ENCODE results near the gene CARD11. TPM values are rescaled to one million over a fixed set of nuclear protein-coding genes. Genes with fewer than 3 reads are reported as not detected.

Gene CARD11
- total RNA-seq, 1 experiment from 2014 or later: 0.82 TPM

DNA sequence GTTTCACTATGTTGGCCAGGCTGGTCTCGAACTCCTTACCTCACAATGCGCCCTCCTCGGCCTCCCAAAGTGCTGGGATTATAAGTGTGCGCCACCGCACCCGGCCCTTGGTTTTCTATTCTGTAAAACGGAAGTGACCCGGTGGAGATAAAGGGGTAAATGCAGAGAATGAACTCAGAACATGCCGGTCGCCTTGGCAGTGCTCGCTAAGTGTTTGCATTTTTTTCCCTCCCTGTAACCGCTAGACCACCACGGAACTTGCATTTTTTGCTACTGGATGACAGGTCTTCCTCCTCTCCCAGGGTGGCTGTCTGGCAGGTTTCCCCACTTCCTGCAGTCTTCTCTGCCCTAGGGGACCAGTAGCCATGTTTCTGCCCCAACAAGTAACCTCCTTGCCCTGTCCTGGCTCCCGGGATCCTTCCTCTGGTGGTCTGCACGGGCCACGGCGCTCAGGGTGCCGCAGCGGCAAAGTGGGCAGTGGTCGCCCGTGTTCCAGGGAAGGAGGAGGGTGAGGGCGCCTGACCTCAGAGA lies 180.8 kb downstream of the CARD11 start:
- Histone ChIP-seq H3K27ac (ENCODE audit: low read length) (peak overlapping the region; percentile 95), H3K4me3 (ENCODE audit: low read depth in 2 of 2, low read length in 2 of 2) (peak overlapping the region; percentile 5 to 44), H3K27me3 (ENCODE audit: control insufficient read depth, insufficient read depth, low read length) (no peaks in the 10 kb centered on the region), H3K36me3 (ENCODE audit: control insufficient read depth, insufficient read depth, low read length) (no peaks in the 10 kb centered on the region), H3K4me1 (ENCODE audit: control insufficient read depth, insufficient read depth, low read length) (peaks cover 35% of the 10 kb centered on the region), H3K9me3 (ENCODE audit: control insufficient read depth, insufficient read depth, low read depth, low read length) (no peaks in the 10 kb centered on the region)
- in situ Hi-C loops (cut with HindIII; ENCODE audit: low pct_unique_long_range_greater_than_20kb, low sequenced_read_pairs) (no loop called here), intact Hi-C loops (cut with micrococcal nuclease; ENCODE audit: unreplicated experiment) (no loop called here)
- DNase-seq (ENCODE audit: low read depth, low spot score) (no peak), ATAC-seq (peak; percentile 37)
- TSS peak; percentile 91 for BruUV-seq (replicated peaks)
- TF ChIP-seq SIN3A (IDR thresholded peaks at IDR 0.05; ENCODE audit: borderline replicate concordance, insufficient read depth, low read depth, low read length) (no peak), POLR2AphosphoS5 (IDR thresholded peaks at IDR 0.05; ENCODE audit: low read depth, low read length) (no peak), TCF7L2 (IDR thresholded peaks at IDR 0.05; ENCODE audit: low read depth, low read length) (no peak), CTCF (IDR thresholded peaks at IDR 0.05) (no peak)
- TF ChIP-seq, protein P1, sequence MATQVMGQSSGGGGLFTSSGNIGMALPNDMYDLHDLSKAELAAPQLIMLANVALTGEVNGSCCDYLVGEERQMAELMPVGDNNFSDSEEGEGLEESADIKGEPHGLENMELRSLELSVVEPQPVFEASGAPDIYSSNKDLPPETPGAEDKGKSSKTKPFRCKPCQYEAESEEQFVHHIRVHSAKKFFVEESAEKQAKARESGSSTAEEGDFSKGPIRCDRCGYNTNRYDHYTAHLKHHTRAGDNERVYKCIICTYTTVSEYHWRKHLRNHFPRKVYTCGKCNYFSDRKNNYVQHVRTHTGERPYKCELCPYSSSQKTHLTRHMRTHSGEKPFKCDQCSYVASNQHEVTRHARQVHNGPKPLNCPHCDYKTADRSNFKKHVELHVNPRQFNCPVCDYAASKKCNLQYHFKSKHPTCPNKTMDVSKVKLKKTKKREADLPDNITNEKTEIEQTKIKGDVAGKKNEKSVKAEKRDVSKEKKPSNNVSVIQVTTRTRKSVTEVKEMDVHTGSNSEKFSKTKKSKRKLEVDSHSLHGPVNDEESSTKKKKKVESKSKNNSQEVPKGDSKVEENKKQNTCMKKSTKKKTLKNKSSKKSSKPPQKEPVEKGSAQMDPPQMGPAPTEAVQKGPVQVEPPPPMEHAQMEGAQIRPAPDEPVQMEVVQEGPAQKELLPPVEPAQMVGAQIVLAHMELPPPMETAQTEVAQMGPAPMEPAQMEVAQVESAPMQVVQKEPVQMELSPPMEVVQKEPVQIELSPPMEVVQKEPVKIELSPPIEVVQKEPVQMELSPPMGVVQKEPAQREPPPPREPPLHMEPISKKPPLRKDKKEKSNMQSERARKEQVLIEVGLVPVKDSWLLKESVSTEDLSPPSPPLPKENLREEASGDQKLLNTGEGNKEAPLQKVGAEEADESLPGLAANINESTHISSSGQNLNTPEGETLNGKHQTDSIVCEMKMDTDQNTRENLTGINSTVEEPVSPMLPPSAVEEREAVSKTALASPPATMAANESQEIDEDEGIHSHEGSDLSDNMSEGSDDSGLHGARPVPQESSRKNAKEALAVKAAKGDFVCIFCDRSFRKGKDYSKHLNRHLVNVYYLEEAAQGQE (IDR thresholded peaks at IDR 0.05; ENCODE audit: insufficient read depth in 1 of 2, low read depth in 2 of 2, low read length in 1 of 2): no peak
- ChIA-PET POLR2A (no interaction called here), CTCF (no interaction called here)

DNA sequence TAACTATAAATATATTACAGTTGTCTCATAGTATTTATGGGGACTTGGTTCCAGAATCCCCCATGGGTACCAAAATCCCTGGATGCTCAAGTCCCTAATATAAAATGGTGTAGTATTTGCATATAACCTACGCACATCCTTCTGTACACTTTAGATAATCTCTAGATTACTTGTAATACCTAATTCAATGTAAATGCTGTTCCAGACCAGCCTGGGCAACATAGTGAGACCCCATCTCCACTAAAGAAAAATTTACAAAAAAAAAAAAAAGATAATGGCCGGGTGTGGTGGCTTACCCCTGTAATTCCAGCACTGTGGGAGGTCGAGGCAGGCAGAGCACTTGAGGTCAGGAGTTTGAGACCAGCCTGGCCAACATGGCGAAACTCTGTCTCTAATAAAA lies 182.2 kb downstream of the CARD11 start:
- no peaks in the 10 kb centered on the region for H3K36me3 ChIP-seq (ENCODE audit: control insufficient read depth, insufficient read depth, low read length)
- no peaks in the 10 kb centered on the region for H3K27me3 ChIP-seq (ENCODE audit: control insufficient read depth, insufficient read depth, low read length)
- DNase-seq (ENCODE audit: low read depth, low spot score) (no peak), ATAC-seq (no peak)
- H3K4me3 ChIP-seq (ENCODE audit: low read depth in 2 of 2, low read length in 2 of 2): no peak overlapping the region
- H3K27ac ChIP-seq (ENCODE audit: low read length): no peak overlapping the region
- no peaks in the 10 kb centered on the region for H3K9me3 ChIP-seq (ENCODE audit: control insufficient read depth, insufficient read depth, low read depth, low read length)
- BruUV-seq (replicated peaks): no TSS peak
- TF ChIP-seq TCF7L2 (IDR thresholded peaks at IDR 0.05; ENCODE audit: low read depth, low read length): no peak
- no peak for TF ChIP-seq SIN3A (IDR thresholded peaks at IDR 0.05; ENCODE audit: borderline replicate concordance, insufficient read depth, low read depth, low read length)
- TF ChIP-seq CTCF (IDR thresholded peaks at IDR 0.05): no peak
- TF ChIP-seq POLR2AphosphoS5 (IDR thresholded peaks at IDR 0.05; ENCODE audit: low read depth, low read length): no peak
- TF ChIP-seq, protein P1 (IDR thresholded peaks at IDR 0.05; ENCODE audit: insufficient read depth in 1 of 2, low read depth in 2 of 2, low read length in 1 of 2): no peak
- ChIA-PET POLR2A (no interaction called here), CTCF (interaction anchor here (0.7 kb wide), 2 partner anchors 13 to 148 kb away, joined by 3 to 5 read pairs; no protein-coding TSS in a partner anchor)
- H3K4me1 ChIP-seq (ENCODE audit: control insufficient read depth, insufficient read depth, low read length): peaks cover 35% of the 10 kb centered on the region
- intact Hi-C loops (cut with micrococcal nuclease; ENCODE audit: unreplicated experiment): no loop called here
- in situ Hi-C loops (cut with HindIII; ENCODE audit: low pct_unique_long_range_greater_than_20kb, low sequenced_read_pairs): no loop called here
